B cell (primary cell): Measurements from ENCODE around the gene DCLK1.

Experiments
- CTCF ChIP-seq: fragments of 200-600 bp; IDR thresholded peaks from one replicate; pipeline ENCODE4 v1.8.0; 2022; ENCODE audit warnings: antibody characterized with exemption, mild to moderate bottlenecking
- EZH2 ChIP-seq: IDR thresholded peaks from 2 replicates; pipeline ENCODE4 v1.6.1; 2012; ENCODE audit warnings: borderline replicate concordance, low read depth, mild to moderate bottlenecking, moderate library complexity, low read length; ENCODE audit not compliant: insufficient read depth, poor library complexity, severe bottlenecking

GRCh38 chr13:35858665-35859064 is 272.5 kb downstream of the DCLK1 start:
- TF ChIP-seq EZH2, result no peak
- no peak for TF ChIP-seq CTCF
